GM19035 (cell line): ENCODE results near the gene CDCA7L.

ENCODE experiments used
- ATAC-seq: cut with Tn5 transposase; IDR thresholded peaks from one replicate; pipeline ENCODE4 v1.9.1; 2021; ENCODE audit not compliant: unreplicated experiment

Gene CDCA7L, protein sequence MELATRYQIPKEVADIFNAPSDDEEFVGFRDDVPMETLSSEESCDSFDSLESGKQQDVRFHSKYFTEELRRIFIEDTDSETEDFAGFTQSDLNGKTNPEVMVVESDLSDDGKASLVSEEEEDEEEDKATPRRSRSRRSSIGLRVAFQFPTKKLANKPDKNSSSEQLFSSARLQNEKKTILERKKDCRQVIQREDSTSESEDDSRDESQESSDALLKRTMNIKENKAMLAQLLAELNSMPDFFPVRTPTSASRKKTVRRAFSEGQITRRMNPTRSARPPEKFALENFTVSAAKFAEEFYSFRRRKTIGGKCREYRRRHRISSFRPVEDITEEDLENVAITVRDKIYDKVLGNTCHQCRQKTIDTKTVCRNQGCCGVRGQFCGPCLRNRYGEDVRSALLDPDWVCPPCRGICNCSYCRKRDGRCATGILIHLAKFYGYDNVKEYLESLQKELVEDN

DNA sequence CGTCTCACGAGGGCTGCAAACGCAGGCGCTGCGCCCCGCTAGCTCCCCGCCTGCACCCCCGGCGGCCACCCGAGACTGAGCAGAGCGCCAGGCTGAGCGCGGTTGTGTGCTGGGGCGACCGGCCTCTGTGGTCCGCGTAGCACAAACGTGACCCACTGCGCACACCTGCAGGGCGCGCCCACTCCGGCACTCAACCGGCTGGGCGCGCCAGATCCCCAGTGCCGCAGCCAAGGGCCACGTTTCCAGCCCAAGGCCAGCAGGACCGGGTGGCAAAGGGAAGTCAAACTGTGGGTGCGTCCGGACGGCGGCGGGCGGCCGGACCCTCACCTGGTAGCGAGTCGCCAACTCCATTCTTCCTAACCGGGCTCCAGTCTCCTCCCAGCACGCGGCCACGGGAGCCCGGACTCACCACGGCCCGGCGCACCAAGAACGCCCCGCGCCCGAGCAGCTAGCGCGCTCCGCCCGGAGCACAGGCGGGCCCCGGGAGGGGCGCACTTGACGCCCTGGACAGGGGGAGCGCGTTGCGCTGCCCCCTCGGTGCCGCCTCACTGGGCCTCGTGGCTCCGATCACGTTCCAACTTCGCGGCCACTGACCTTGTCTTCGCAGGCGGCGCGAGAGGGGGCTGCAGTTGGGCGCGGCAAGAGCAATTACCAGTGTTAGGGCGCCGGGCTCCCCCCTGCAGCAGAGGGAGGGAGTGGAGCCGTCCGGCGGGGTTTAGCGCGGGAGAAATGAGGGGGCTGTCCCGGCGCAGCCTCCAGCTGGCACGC, at the start of gene CDCA7L:
TSS of gene CDCA7L (minus strand) at position 446 of the 768 bp plus-strand sequence. CDS start at position 351, 95 bp downstream.
- ATAC-seq, result peak; percentile 84

DNA sequence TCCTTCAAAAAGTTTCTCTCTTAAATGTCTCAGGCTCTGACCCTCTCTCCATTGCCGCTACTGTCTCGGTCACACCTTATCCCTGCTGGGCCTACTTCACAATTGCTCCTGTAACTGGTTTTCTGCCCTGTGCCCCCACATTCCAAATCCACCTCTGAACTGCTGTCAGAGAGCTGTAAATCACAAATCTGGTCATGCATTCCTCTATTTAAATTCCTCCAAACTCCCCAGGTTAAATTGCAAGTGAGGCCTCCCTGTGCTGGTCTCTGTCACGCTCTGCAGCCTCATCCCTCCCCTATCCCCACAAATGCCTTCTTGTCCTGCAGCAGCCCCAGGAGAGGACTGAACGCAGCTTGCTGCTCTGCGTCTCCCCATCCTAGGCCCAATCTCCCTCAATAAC, 40.4 kb upstream of the CDCA7L start:
- ATAC-seq, result no peak

GRCh38 chr7:21984042-21984441, 38.3 kb upstream of the CDCA7L start:
- ATAC-seq, result no peak

GRCh38 chr7:21983056-21983455, 37.4 kb upstream of the CDCA7L start:
- no peak for ATAC-seq

DNA sequence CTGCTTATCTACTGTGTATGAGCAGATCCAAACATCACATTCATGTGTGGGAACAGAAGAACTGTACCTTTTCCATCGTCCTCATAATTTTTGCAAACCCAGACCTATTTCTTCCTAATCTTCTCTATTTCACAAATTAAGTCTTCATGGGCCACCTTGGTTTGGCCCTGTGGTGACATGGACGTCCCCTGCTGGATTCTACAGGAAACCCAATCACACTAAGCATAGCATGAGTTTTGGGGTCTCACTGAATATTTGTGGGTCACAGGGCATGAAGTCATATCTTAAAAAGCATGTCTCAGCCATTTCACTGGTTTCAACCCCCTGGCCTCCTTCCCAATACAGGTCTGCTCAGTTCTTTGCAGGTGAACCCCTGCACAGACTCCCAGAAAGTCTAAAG, 35.8 kb upstream of the CDCA7L start:
- ATAC-seq, result no peak

DNA sequence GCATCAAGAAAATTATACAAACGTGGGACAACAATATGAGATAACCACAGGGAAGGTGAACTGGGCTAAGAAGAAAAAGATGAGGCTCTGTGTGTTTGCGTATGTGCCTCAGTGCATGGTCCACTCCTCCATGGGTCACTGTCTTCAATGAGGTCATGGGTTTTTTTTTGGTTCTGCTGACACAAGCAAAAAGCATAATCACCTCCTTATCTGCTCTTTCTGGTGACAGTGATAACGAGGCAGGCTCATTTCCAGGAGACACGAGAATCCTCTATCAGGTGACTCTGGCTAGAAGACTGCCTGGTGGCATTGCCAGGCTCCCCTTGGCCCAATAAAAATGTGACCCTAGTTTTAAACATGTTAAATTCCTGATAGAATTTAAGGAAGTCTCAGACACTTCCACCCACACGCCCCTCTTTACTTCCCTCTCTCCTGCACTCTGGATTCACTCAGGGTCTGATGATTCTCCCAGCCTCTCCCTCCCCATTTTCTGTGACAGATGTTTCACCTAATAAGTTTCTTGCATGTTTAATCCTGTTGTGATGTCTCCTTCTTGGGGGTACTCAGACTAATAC, 35.3 kb upstream of the CDCA7L start:
- ATAC-seq, result no peak

GRCh38 chr7:21972397-21972784, 26.7 kb upstream of the CDCA7L start:
- ATAC-seq, result no peak

GRCh38 chr7:21971780-21972396, 26.2 kb upstream of the CDCA7L start:
- no peak for ATAC-seq

DNA sequence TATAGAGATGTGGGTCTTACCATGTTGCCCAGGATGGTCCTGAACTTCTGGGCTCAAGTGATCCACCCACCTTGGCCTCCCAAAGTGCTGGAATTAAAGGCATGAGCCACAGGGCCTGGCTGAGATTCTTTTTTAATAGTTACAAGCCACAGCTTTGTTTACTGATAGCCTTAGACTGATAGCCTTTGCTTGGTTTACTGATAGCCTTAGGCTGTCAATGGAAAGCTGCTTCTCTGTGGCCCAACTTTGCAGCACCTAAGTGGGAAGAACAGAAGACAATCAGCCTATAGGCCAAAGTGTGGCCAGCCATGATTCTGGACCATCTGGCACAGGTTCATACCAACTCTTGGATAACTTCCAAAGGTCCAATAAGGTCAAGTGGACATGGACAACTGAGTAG, 24.1 kb upstream of the CDCA7L start:
- ATAC-seq, result no peak

GRCh38 chr7:21967598-21968003, 21.9 kb upstream of the CDCA7L start:
- ATAC-seq, result no peak

DNA sequence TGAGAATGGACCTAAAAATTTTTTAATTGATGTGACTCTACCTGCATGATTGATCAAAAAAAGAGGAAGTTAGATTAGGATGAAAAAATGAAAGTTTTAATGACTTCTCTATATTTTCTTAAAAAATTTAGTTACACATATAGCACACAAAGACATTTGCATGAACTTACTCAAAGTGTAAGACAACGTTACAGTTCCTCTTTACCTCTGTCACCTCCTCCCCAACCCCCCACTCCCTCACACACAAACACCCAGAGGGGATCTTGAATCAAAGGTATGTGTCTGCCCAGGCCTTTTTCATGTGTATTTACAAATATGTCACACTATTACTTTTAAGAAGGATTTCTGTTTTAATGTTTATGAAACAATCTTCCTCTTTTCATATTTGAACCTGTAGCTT, 20.6 kb upstream of the CDCA7L start:
- peak; percentile 89 for ATAC-seq

DNA sequence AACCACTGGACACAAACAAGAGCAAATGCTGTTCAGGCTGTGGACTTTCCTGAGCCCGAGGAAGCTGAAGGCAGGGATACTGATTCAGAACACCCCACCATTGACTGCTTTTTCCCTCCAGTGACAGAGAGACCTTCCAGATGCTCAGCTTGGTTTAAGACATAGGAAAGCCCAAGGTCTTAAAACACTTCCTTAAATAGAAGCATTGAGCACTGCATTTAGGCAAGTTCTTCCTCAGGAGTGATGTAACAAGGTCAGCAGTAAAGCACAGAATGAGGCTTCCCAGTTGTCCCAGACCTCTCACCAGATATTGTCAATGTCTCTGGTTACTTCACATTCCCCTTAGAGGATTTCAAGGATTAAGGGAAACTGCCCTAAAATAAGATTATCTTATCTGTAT, 19.6 kb upstream of the CDCA7L start:
- ATAC-seq, result no peak

- ATAC-seq, result no peak
These were observed 17.0 kb upstream of the CDCA7L start for GRCh38 chr7:21962677-21963076.

- ATAC-seq, result no peak
These were observed 15.2 kb upstream of the CDCA7L start for GRCh38 chr7:21960922-21961321.

GRCh38 chr7:21959387-21959776, 13.7 kb upstream of the CDCA7L start:
- no peak for ATAC-seq

DNA sequence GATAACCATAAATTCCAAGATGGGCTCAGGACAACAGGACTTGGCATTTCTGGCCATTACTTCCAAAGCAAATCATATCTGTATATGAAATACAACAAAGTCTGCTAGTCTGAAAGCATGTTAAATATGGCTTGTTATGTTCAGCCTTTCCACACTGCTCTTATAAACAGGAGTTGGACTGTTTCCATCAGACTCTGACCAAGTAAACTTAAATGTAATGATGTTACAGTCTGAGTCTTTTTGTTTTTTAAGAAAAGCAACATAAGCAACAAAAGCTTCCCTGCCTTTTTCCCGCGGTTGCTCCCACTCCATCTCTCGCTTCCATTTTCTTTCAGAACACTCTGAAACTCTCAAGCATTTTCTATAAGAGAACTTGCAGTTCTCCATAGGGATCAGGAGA, 8.1 kb upstream of the CDCA7L start:
- no peak for ATAC-seq

- no peak for ATAC-seq
These were observed 3.3 kb upstream of the CDCA7L start for GRCh38 chr7:21948887-21949540.

GRCh38 chr7:21948364-21948763, 2.7 kb upstream of the CDCA7L start:
- no peak for ATAC-seq

GRCh38 chr7:21947946-21948345, 2.2 kb upstream of the CDCA7L start:
- no peak for ATAC-seq

DNA sequence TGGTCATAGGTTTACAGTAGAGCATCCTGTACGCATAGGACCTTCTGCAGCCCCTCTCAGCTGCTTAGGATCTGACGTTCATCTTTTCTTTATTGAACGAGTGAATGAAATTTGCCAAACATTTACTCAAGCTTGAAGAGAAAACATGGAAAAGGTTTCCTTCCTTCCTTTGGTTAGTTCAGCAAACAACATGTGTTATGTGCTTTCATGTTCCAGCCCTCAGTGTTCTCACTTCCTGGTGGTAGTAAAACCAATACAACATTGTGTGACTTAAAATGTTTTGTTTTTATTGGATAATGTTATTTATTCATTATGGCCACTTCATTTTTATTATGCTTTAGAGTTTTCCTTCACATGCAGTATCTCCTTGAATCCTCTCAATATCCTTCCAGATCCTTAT, 1.4 kb upstream of the CDCA7L start:
- no peak for ATAC-seq

GRCh38 chr7:21946222-21946709, 567 bp upstream of the CDCA7L start:
- no peak for ATAC-seq
